CD4-positive, alpha-beta T cell (primary cell): ENCODE data around the gene KCNJ13. TPM values are rescaled to one million over a fixed set of nuclear protein-coding genes. Genes with fewer than 3 reads are reported as not detected.

Experiments used
- ATAC-seq: fragments of 200-7000 bp; cut with Tn5 transposase; one replicate; pipeline ENCODE4 v1.10.0; 2022; ENCODE audit warnings: mild to moderate bottlenecking; ENCODE audit not compliant: poor library complexity
- CTCF ChIA-PET: fragments of 350-600 bp; sonication (Branson Sonifier 250); formaldehyde crosslinking; loops from one replicate; lab custom pipeline; 2021; ENCODE audit warnings: antibody characterized with exemption, inconsistent platforms; lab: Charles Lee
- POLR2A ChIA-PET: fragments of 350-600 bp; sonication (Branson Sonifier 250); formaldehyde crosslinking; loops from one replicate; lab custom pipeline; 2021; ENCODE audit warnings: antibody characterized with exemption, inconsistent platforms; lab: Charles Lee
- DNase-seq, 14 experiments: peaks; one replicate each; pipeline ENCODE4 v3.0.0-alpha.2; 2013 to 2020; ENCODE audit warnings: mixed read lengths in 2 of 14
- H3K27ac ChIP-seq, 2 donors: one replicate each; pipeline versions ENCODE4 v1.5.1 to v1.7.0; 2013; ENCODE audit warnings: low read length in 2 of 2, low read depth in 1 of 2, mild to moderate bottlenecking in 1 of 2
- H3K27me3 ChIP-seq, 2 experiments: 1 replicate in 1 of 2; 2 replicates in 1 of 2; pipeline versions ENCODE4 v1.6.1 to v1.7.0; 2013; ENCODE audit warnings: low read length in 2 of 2, control low read depth in 1 of 2, mild to moderate bottlenecking in 1 of 2, moderate library complexity in 1 of 2; ENCODE audit not compliant: insufficient read depth in 2 of 2, control insufficient read depth in 1 of 2
- H3K36me3 ChIP-seq: one replicate; pipeline ENCODE4 v1.6.1; 2013; ENCODE audit warnings: low read length, control low read depth; ENCODE audit not compliant: insufficient read depth
- H3K4me1 ChIP-seq: one replicate; pipeline ENCODE4 v1.6.1; 2013; ENCODE audit warnings: low read length, control low read depth; ENCODE audit not compliant: insufficient read depth
- H3K4me3 ChIP-seq: one replicate; pipeline ENCODE4 v1.5.1; 2013; ENCODE audit warnings: mild to moderate bottlenecking, low read length, moderate library complexity
- H3K9me3 ChIP-seq, 2 experiments: 1 replicate in 1 of 2; 2 replicates in 1 of 2; pipeline versions ENCODE4 v1.6.1 to v1.7.0; 2013; ENCODE audit warnings: low read length in 2 of 2, mild to moderate bottlenecking in 2 of 2, control low read depth in 1 of 2, moderate library complexity in 1 of 2; ENCODE audit not compliant: control insufficient read depth in 1 of 2, insufficient read depth in 1 of 2
- H3K27ac Mint-ChIP-seq: one replicate; pipeline ENCODE4 v1.8.0; 2020; ENCODE audit warnings: mixed read lengths
- H3K27me3 Mint-ChIP-seq: one replicate; pipeline ENCODE4 v1.8.0; 2021; ENCODE audit warnings: mixed read lengths
- H3K36me3 Mint-ChIP-seq: one replicate; pipeline ENCODE4 v1.8.0; 2021; ENCODE audit warnings: low read depth, mixed read lengths
- H3K4me1 Mint-ChIP-seq: one replicate; pipeline ENCODE4 v1.8.0; 2021; ENCODE audit warnings: low read depth, mixed read lengths
- H3K4me3 Mint-ChIP-seq: one replicate; pipeline ENCODE4 v1.8.0; 2020; ENCODE audit warnings: mild to moderate bottlenecking, mixed read lengths
- H3K9me3 Mint-ChIP-seq: one replicate; pipeline ENCODE4 v1.8.0; 2020; ENCODE audit warnings: mixed read lengths
- intact Hi-C, 2 experiments: fragments of 100-400 bp; cut with DNase I in 1 of 2; cut with micrococcal nuclease in 1 of 2; formaldehyde crosslinking; loops; one replicate each; pipeline versions ENCODE4 v1.15.1 to v1.9.0; 2023 to 2025; cut with DNase I, micrococcal nuclease
- total RNA-seq, 174 experiments: library from RNA in 2 of 174; stranded (reverse) in 2 of 174; gene quantifications; one replicate each; pipeline ENCODE4 v1.2.3 and lab custom pipeline; 2021 to 2026
- TF ChIP-seq, protein P1 (sequence below): fragments of 200-600 bp; IDR thresholded peaks from one replicate; pipeline ENCODE4 v1.8.0; 2022; ENCODE audit warnings: antibody characterized with exemption, mild to moderate bottlenecking

Gene KCNJ13
- total RNA-seq, 2 experiments from 2014 or later: not detected

- TF ChIP-seq, protein P1, sequence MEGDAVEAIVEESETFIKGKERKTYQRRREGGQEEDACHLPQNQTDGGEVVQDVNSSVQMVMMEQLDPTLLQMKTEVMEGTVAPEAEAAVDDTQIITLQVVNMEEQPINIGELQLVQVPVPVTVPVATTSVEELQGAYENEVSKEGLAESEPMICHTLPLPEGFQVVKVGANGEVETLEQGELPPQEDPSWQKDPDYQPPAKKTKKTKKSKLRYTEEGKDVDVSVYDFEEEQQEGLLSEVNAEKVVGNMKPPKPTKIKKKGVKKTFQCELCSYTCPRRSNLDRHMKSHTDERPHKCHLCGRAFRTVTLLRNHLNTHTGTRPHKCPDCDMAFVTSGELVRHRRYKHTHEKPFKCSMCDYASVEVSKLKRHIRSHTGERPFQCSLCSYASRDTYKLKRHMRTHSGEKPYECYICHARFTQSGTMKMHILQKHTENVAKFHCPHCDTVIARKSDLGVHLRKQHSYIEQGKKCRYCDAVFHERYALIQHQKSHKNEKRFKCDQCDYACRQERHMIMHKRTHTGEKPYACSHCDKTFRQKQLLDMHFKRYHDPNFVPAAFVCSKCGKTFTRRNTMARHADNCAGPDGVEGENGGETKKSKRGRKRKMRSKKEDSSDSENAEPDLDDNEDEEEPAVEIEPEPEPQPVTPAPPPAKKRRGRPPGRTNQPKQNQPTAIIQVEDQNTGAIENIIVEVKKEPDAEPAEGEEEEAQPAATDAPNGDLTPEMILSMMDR: no peak
- H3K4me1 Mint-ChIP-seq: no peaks in the 10 kb centered on the region
- Histone ChIP-seq H3K4me3 (no peak overlapping the region), H3K9me3 (no peaks in the 10 kb centered on the region), H3K36me3 (peaks cover 97% of the 10 kb centered on the region), H3K27ac (no peak overlapping the region), H3K27me3 (no peaks in the 10 kb centered on the region), H3K4me1 (no peaks in the 10 kb centered on the region)
- no peak overlapping the region for H3K4me3 Mint-ChIP-seq
- H3K9me3 Mint-ChIP-seq: no peaks in the 10 kb centered on the region
- DNase-seq (no peak), ATAC-seq (no peak)
- H3K36me3 Mint-ChIP-seq: peaks cover 21% of the 10 kb centered on the region
- ChIA-PET POLR2A (no interaction called here), CTCF (interaction anchor here (0.9 kb wide), 1 partner anchor 20 kb away, joined by 3 read pairs; no protein-coding TSS in a partner anchor)
- no peaks in the 10 kb centered on the region for H3K27me3 Mint-ChIP-seq
- H3K27ac Mint-ChIP-seq: no peak overlapping the region
- intact Hi-C loops: no loop called here
Measured at GRCh38 chr2:232791518-232791917, 15.2 kb upstream of the KCNJ13 start.

DNA sequence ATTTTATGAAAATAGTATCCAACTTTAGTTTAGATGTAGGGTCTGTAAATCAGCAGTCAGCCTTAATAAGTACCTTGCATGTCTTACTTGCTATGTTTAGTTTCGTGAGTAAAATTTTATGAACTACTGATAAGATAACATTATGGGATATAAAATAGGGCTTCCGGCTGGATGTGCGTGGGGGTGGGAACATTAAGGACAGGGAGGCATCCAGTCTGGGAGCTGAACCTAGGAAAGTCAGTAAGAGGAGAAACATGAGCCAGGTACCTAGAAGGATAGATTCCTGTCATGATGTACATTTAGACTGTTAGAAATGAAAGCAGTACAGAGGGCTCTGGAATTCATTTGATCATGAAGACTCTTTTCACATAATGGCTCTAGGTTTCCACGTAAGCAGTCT lies 12.7 kb upstream of the KCNJ13 start:
- Mint-ChIP-seq H3K4me3 (no peak overlapping the region), H3K4me1 (no peaks in the 10 kb centered on the region), H3K27me3 (no peaks in the 10 kb centered on the region), H3K9me3 (no peaks in the 10 kb centered on the region), H3K27ac (no peak overlapping the region), H3K36me3 (peaks cover 38% of the 10 kb centered on the region)
- intact Hi-C loops: no loop called here
- POLR2A ChIA-PET: no interaction called here
- CTCF ChIA-PET: no interaction called here
- TF ChIP-seq, protein P1: no peak
- no peak for ATAC-seq
- Histone ChIP-seq H3K4me1 (no peaks in the 10 kb centered on the region), H3K27me3 (no peaks in the 10 kb centered on the region), H3K27ac (no peak overlapping the region), H3K9me3 (no peaks in the 10 kb centered on the region), H3K4me3 (no peak overlapping the region), H3K36me3 (peaks cover 88% of the 10 kb centered on the region)
- no peak for DNase-seq

DNA sequence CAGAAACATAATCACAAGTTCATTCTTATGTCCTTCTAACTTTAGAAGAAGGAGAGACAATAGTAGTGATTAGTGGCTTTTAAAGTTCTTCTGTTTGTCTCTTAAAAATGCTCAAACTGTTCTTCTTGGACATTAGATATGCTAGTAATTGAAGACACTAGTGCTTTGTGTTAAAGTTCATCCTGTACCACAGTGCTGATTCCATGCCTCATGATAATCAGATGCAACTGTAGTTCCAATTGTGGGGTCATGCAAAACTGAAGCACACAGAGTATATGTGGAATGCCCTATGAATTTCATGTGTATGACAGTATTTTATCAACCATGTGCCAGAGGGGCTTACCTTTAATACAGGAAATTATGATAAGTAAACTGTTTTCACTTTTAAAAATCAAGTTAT lies 11.4 kb upstream of the KCNJ13 start:
- DNase-seq (no peak), ATAC-seq (no peak)
- Mint-ChIP-seq H3K36me3 (peaks cover 50% of the 10 kb centered on the region), H3K27me3 (no peaks in the 10 kb centered on the region), H3K4me1 (no peaks in the 10 kb centered on the region), H3K27ac (no peak overlapping the region), H3K9me3 (no peaks in the 10 kb centered on the region), H3K4me3 (no peak overlapping the region)
- TF ChIP-seq, protein P1: no peak
- POLR2A ChIA-PET: no interaction called here
- Histone ChIP-seq H3K36me3 (peaks cover 76% of the 10 kb centered on the region), H3K27me3 (no peaks in the 10 kb centered on the region), H3K4me3 (no peak overlapping the region), H3K4me1 (no peaks in the 10 kb centered on the region), H3K27ac (no peak overlapping the region), H3K9me3 (no peaks in the 10 kb centered on the region)
- intact Hi-C loops: no loop called here
- CTCF ChIA-PET: interaction anchor here (0.6 kb wide), 1 partner anchor 516 kb away, joined by 4 read pairs; no protein-coding TSS in a partner anchor
